Measurements from ENCODE around the gene CCNQ.

CCNQ gene

DNA sequence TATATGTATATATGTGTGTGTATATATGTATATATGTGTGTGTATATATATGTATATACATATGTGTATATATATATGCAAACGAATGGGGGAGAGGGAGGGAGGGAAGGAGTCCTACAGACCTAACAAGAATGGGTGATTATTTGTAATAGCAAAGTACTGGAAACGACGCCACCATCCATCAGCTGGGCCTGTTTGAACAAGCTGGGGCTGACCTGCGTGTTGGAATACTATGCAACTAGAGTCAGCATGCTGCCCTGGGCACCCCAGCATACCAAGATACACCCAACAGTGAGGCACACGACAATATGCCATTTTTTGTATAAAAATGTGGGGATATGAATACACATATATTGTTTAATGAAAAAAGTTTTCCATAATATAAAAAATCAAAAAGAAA, 21.6 kb upstream of the CCNQ start:
- TF ChIP-seq, protein P1, sequence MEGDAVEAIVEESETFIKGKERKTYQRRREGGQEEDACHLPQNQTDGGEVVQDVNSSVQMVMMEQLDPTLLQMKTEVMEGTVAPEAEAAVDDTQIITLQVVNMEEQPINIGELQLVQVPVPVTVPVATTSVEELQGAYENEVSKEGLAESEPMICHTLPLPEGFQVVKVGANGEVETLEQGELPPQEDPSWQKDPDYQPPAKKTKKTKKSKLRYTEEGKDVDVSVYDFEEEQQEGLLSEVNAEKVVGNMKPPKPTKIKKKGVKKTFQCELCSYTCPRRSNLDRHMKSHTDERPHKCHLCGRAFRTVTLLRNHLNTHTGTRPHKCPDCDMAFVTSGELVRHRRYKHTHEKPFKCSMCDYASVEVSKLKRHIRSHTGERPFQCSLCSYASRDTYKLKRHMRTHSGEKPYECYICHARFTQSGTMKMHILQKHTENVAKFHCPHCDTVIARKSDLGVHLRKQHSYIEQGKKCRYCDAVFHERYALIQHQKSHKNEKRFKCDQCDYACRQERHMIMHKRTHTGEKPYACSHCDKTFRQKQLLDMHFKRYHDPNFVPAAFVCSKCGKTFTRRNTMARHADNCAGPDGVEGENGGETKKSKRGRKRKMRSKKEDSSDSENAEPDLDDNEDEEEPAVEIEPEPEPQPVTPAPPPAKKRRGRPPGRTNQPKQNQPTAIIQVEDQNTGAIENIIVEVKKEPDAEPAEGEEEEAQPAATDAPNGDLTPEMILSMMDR (IDR thresholded peaks at IDR 0.05; ENCODE audit: low read depth, low read length, missing control alignments) = no peak
- Histone ChIP-seq H3K27ac (no peak overlapping the region), H3K4me3 (ENCODE audit: low read depth, low read length) (no peak overlapping the region), H3K27me3 (replicated peaks) (peaks cover 5% of the 10 kb centered on the region), H3K36me3 (replicated peaks) (no peaks in the 10 kb centered on the region)
- DNase-seq = no peak
- in situ Hi-C loops (cut with HindIII; ENCODE audit: low pct_ligation_motif_present, low sequenced_read_pairs) = no loop called here

DNA sequence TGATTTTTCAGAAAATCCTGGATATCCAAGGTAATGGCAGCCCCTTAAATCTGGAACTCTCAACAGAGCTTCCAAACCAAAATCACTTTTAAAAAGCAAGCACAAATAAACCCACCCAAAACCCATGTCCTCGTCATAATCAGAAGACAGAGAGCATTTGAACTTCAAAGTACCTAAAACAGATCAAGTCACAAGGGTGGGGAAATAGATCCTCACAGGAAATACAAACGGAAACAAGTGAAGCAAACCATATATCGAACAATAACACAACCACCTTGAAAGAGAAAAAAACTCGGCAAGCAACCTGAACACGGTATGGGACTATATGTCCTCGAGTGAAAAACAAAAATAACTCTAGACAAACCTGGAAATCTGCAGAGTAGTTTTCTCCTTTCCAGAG, 15.9 kb upstream of the CCNQ start:
- Histone ChIP-seq H3K36me3 (replicated peaks) (no peaks in the 10 kb centered on the region), H3K27me3 (replicated peaks) (peaks cover 5% of the 10 kb centered on the region), H3K27ac (no peak overlapping the region), H3K4me3 (ENCODE audit: low read depth, low read length) (no peak overlapping the region)
- no peak for DNase-seq
- TF ChIP-seq, protein P1 (IDR thresholded peaks at IDR 0.05; ENCODE audit: low read depth, low read length, missing control alignments) = no peak
- in situ Hi-C loops (cut with HindIII; ENCODE audit: low pct_ligation_motif_present, low sequenced_read_pairs) = no loop called here

DNA sequence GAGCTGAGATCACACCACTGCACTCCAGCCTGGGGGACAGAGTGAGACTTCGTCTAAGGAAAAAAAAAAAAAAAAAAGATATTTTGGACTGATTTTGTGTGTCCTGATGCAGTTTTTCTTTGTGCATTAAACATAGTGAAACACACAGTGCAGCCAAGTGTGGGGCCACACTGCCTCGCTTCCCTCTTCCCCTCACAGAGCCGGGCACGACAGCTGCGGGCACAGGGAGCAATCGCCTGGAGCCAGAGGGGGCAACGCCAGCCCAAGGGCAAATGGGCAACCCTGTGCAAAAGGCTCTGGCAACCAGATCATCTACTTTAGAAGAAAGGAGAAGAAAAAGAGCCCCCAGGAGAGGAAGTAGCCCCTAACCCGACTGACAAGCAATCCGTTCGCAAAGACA, 13.5 kb upstream of the CCNQ start:
- Histone ChIP-seq H3K27ac (no peak overlapping the region), H3K4me3 (ENCODE audit: low read depth, low read length) (no peak overlapping the region), H3K27me3 (replicated peaks) (no peaks in the 10 kb centered on the region), H3K36me3 (replicated peaks) (no peaks in the 10 kb centered on the region)
- DNase-seq = no peak
- TF ChIP-seq, protein P1 (IDR thresholded peaks at IDR 0.05; ENCODE audit: low read depth, low read length, missing control alignments) = no peak
- in situ Hi-C loops (cut with HindIII; ENCODE audit: low pct_ligation_motif_present, low sequenced_read_pairs) = no loop called here

DNA sequence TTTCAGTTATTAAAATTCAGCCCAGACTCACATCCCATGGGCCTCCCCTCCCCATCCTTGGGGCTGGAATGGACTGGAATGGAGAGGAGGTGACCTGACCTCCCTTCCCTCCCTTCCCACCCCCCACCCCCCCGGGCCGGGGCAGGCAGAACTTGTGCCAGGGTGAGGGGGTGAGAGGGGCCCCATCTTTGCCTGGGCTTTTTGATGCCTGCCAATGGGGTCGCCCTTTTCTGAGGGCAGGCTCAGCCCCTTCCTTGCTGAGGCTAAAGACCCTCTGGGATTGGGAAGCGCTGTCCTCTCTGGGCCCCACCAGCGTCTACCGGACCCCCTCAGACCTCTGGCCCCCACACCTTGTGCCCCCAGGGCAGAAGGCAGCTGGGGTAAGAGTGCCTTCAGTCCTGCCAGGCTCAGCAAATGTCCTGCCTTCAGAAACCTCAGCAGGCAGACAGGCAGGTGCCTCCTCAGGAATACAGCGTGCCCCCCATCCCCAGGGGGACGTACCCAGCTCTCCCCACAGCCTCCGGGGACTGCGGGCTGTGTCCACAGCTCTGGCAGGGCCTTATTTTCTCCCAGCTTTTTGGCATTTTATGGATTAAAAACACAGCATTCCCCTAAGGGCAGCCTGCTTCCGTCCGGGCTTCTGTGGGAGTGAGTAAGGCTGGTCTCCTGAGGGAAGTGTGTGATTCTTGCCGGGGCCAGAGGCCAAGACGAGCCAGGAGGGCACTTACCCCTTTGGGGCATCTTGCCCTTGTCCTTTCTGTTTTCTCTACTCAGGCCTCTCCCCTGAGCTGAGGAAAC, 12.6 kb upstream of the CCNQ start:
- TF ChIP-seq, protein P1 (IDR thresholded peaks at IDR 0.05; ENCODE audit: low read depth, low read length, missing control alignments) = no peak
- H3K27me3 ChIP-seq (replicated peaks) = no peaks in the 10 kb centered on the region
- in situ Hi-C loops (cut with HindIII; ENCODE audit: low pct_ligation_motif_present, low sequenced_read_pairs) = no loop called here
- H3K27ac ChIP-seq = no peak overlapping the region
- H3K4me3 ChIP-seq (ENCODE audit: low read depth, low read length) = no peak overlapping the region
- no peak for DNase-seq
- no peaks in the 10 kb centered on the region for H3K36me3 ChIP-seq (replicated peaks)

DNA sequence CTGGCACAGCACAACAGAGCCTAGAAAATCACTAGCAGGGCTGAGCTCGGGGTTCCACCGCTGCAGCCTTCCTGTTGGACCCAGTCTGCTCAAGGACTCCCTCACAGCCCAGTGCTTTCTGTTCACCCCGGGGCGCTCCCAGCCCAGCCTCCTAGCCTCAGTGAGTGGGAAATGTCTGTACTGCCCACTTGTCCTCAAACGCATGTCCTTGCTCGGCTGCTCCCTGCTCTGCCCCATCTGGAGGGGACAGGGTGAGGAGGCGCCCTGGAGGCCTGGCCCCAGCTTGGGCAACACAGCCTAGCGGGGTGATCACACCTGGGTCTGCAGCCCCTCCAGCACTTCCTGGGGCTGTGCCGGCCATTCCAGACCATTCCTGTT, 11.9 kb upstream of the CCNQ start:
- Histone ChIP-seq H3K36me3 (replicated peaks) (no peaks in the 10 kb centered on the region), H3K27me3 (replicated peaks) (no peaks in the 10 kb centered on the region), H3K4me3 (ENCODE audit: low read depth, low read length) (no peak overlapping the region), H3K27ac (no peak overlapping the region)
- TF ChIP-seq, protein P1 (IDR thresholded peaks at IDR 0.05; ENCODE audit: low read depth, low read length, missing control alignments) = no peak
- DNase-seq = no peak
- in situ Hi-C loops (cut with HindIII; ENCODE audit: low pct_ligation_motif_present, low sequenced_read_pairs) = no loop called here
